K562 (cell line): ENCODE measurements around the gene NTSR1. TPM values are rescaled to one million over a fixed set of nuclear protein-coding genes. Genes with fewer than 3 reads are reported as not detected.

Experiments used
- BHLHE40 ChIP-seq: IDR thresholded peaks from 2 replicates; pipeline ENCODE4 v1.6.1; 2011; ENCODE audit warnings: low read length, improper control_type of control experiment
- CTCF ChIP-seq, 3 experiments: IDR thresholded peaks in 2 of 3; conservative IDR thresholded peaks in 1 of 3; 2 replicates each; pipeline ENCODE4 v1.5.1; 2011 to 2012; ENCODE audit warnings: low read length in 3 of 3, mild to moderate bottlenecking in 3 of 3, control low read depth in 2 of 3, improper control_type of control experiment in 1 of 3, inconsistent platforms in 1 of 3, low read depth in 1 of 3, mixed read lengths in 1 of 3, moderate library complexity in 1 of 3; ENCODE audit not compliant: insufficient read depth in 2 of 3
- IRF2 ChIP-seq: sonication (generic); formaldehyde crosslinking; IDR thresholded peaks from 2 replicates; pipeline ENCODE4 v1.8.1; 2022; ENCODE audit warnings: mild to moderate bottlenecking, missing genetic modification reagents
- NCOA1 ChIP-seq: fragments of 450-650 bp; IDR thresholded peaks from 2 replicates; pipeline ENCODE4 v1.6.1; 2016; ENCODE audit warnings: low read depth
- NR0B1 ChIP-seq: fragments of 450-650 bp; IDR thresholded peaks from one replicate; pipeline ENCODE4 v1.6.1; 2018; ENCODE audit warnings: mild to moderate bottlenecking, moderate library complexity; ENCODE audit not compliant: partially characterized antibody
- PTRF ChIP-seq: fragments of 450-650 bp; IDR thresholded peaks from 2 replicates; pipeline ENCODE4 v1.6.1; 2016; ENCODE audit warnings: mild to moderate bottlenecking, missing genetic modification characterization, missing compliant biosample characterization
- RREB1 ChIP-seq: fragments of 250-450 bp; sonication (Bioruptor Pico); IDR thresholded peaks from 2 replicates; pipeline ENCODE4 v1.4.0; 2020
- SNRNP70 ChIP-seq: fragments of 200-400 bp; formaldehyde crosslinking; optimal IDR thresholded peaks from 2 replicates; pipeline ENCODE3; 2017; ENCODE audit warnings: low read depth, low read length
- TRIM25 ChIP-seq: fragments of 450-650 bp; IDR thresholded peaks from 2 replicates; pipeline ENCODE4 v1.7.0; 2016; ENCODE audit warnings: borderline replicate concordance
- VEZF1 ChIP-seq: fragments of 200-800 bp; sonication (Bioruptor generic); IDR thresholded peaks from 2 replicates; pipeline ENCODE4 v1.6.1; 2017; ENCODE audit warnings: missing genetic modification characterization, missing compliant biosample characterization
- ZBTB2 ChIP-seq: fragments of 450-650 bp; IDR thresholded peaks from 2 replicates; pipeline ENCODE4 v1.6.1; 2016; ENCODE audit warnings: antibody characterized with exemption
- ZNF551 ChIP-seq: fragments of 250-450 bp; sonication (Bioruptor Pico); IDR thresholded peaks from 2 replicates; pipeline ENCODE4 v1.5.0; 2021; ENCODE audit warnings: mild to moderate bottlenecking, moderate library complexity
- ZNF583 ChIP-seq: fragments of 250-450 bp; sonication (Bioruptor Pico); IDR thresholded peaks from 2 replicates; pipeline ENCODE4 v1.4.0; 2020
- polyA plus RNA-seq, 8 experiments: library from polyadenylated mRNA; depleted of rRNA in 4 of 8; stranded (reverse) in 5 of 8; unstranded in 3 of 8; fragments of >200 nt; fragmentation: Nextera tagmentation in 2 of 8; fragmentation: Illumina TruSeq in 1 of 8; extraction: Ambion mirVana in 2 of 8; extraction: Trizol in 1 of 8; gene quantifications; 2 replicates each; pipeline versions ENCODE4 v1.2.1 to v1.2.3, GENCODE V29; 2011 to 2014; ENCODE audit warnings: inconsistent platforms in 1 of 8, missing spikeins in 1 of 8
- total RNA-seq, 7 experiments: library from RNA; depleted of rRNA in 6 of 7; stranded (reverse); fragments of >200 nt in 6 of 7; fragmentation: Illumina TruSeq in 2 of 7; extraction: Trizol in 2 of 7; gene quantifications; 2 replicates each; pipeline versions ENCODE4 v1.2.1 to v1.2.3, GENCODE V29; 2011 to 2021; ENCODE audit warnings: low replicate concordance in 1 of 7

NTSR1 gene
- total and polyA plus RNA-seq, 9 of the 15 experiments (the other 6 are each of a cell fraction or from before 2014, with no cell fraction given) = 0.04 to 0.40 (median 0.13) TPM; not detected in 3

GRCh38 chr20:62794007-62794724 lies 85.5 kb downstream of the NTSR1 start (continued):
- TF ChIP-seq NR0B1 (no peak), PTRF (no peak), TRIM25 (no peak), ZBTB2 (no peak), BHLHE40 (peak; percentile 32; the same call in 1 of the 2 replicates), ZNF551 (CRISPR knock-in tag) (no peak), SNRNP70 (no peak), ZNF583 (no peak; the same call in 1 of the 2 replicates), CTCF (IDR thresholded peaks at IDR 0.05 in 2 of 3, conservative IDR thresholded peaks at IDR 0.05 in 1 of 3; ENCODE audit: insufficient read depth in 2 of 3, low read depth in 1 of 3, low read length in 3 of 3) (peak in 1 of 3 experiments; percentile 18; a peak in 1 of 6 replicates), IRF2 (CRISPR knock-in tag) (no peak), VEZF1 (CRISPR knock-in tag) (peak; percentile 79), RREB1 (CRISPR knock-in tag) (no peak), NCOA1 (no peak)
